MM.1S (cell line): ENCODE data around the gene UBA7.

Experiments
- CTCF ChIP-seq: fragments of 300-600 bp; sonication (generic); IDR thresholded peaks from 2 replicates; pipeline ENCODE4 v1.5.1; 2016; ENCODE audit warnings: antibody characterized with exemption, low read length, mixed read lengths
- EZH2 ChIP-seq: fragments of 300-600 bp; sonication (generic); optimal IDR thresholded peaks from 2 replicates; pipeline ENCODE3; 2017; ENCODE audit warnings: low read depth, mild to moderate bottlenecking, antibody characterized with exemption, low read length, mixed read lengths

- no peak for TF ChIP-seq EZH2
- no peak for TF ChIP-seq CTCF
Observed at GRCh38 chr3:49779358-49780079, 34.2 kb downstream of the UBA7 start.
